Heart right ventricle (tissue), 16 donors: Measurements from ENCODE around the gene FANCG. TPM values are rescaled to one million over a fixed set of nuclear protein-coding genes. Genes with fewer than 3 reads are reported as not detected.

Source experiments
- ATAC-seq, 8 donors: fragments of 200-7000 bp; cut with Tn5 transposase; one replicate each; pipeline ENCODE4 v1.9.1; 2020; ENCODE audit warnings: mild to moderate bottlenecking in 8 of 8, moderate library complexity in 8 of 8, moderate number of reproducible peaks in 1 of 8
- DNase-seq, 2 donors: peaks; one replicate each; pipeline ENCODE4 v3.0.0-alpha.2; 2020
- H3K27ac ChIP-seq, 10 donors: fragments of 200-600 bp; sonication (generic) in 2 of 10; one replicate each; pipeline versions ENCODE4 v1.5.0 to v1.8.0; 2020 to 2022; ENCODE audit warnings: mild to moderate bottlenecking in 3 of 10
- H3K27me3 ChIP-seq, 7 donors: fragments of 200-600 bp; one replicate each; pipeline ENCODE4 v1.8.0; 2021 to 2022; ENCODE audit warnings: mild to moderate bottlenecking in 2 of 7
- H3K36me3 ChIP-seq, 9 donors: fragments of 200-600 bp; sonication (generic) in 1 of 9; one replicate each; pipeline versions ENCODE4 v1.5.0 to v1.8.0; 2020 to 2022; ENCODE audit warnings: mild to moderate bottlenecking in 2 of 9
- H3K4me1 ChIP-seq, 9 donors: fragments of 200-600 bp; sonication (generic) in 1 of 9; one replicate each; pipeline versions ENCODE4 v1.5.0 to v1.8.0; 2020 to 2022; ENCODE audit warnings: mild to moderate bottlenecking in 4 of 9
- H3K4me3 ChIP-seq, 10 donors: fragments of 200-600 bp; sonication (generic) in 2 of 10; one replicate each; pipeline versions ENCODE4 v1.5.0 to v1.8.0; 2020 to 2022; ENCODE audit warnings: mild to moderate bottlenecking in 7 of 10, moderate library complexity in 2 of 10
- H3K9me3 ChIP-seq, 11 donors: fragments of 200-600 bp in 10 of 11; sonication (generic) in 2 of 11; one replicate each; pipeline versions ENCODE4 v1.5.0 to v1.8.0; 2013 to 2022; ENCODE audit warnings: mild to moderate bottlenecking in 2 of 11, control low read depth in 1 of 11, moderate library complexity in 1 of 11
- WGBS, 2 donors: extraction: QIAGEN DNeasy Blood & Tissue Kit; methylation state at CpG; one replicate each; pipeline ENCODE4 v1.1.7; 2013; ENCODE audit warnings: inconsistent platforms in 1 of 2; 5-methylcytosine and 5-hydroxymethylcytosine counted together
- intact Hi-C, 10 donors: fragments of 100-400 bp; cut with DNase I; formaldehyde crosslinking; loops; one replicate each; pipeline versions ENCODE4 v1.11.1 to v1.14.2; 2022
- polyA plus RNA-seq, 2 donors: library from polyadenylated mRNA; stranded (reverse); fragments of 200-250 nt; gene quantifications; one replicate each; pipeline ENCODE4 v1.2.3, GENCODE V29; 2013
- total RNA-seq, 10 donors: library from RNA; stranded (reverse); fragmentation: NEBNext Ultra II Directional in 3 of 10; extraction: Animal tissue kit (Norgen Biotek cat#: 25700) in 3 of 10; gene quantifications; one replicate each; pipeline versions ENCODE4 v1.2.1 to v1.2.4, GENCODE V29; 2021 to 2023
- TF ChIP-seq, protein P1 (sequence below), 9 donors: fragments of 200-600 bp; sonication (generic) in 2 of 9; IDR thresholded peaks; one replicate each; pipeline versions ENCODE4 v1.5.0 to v1.8.0; 2021 to 2022; ENCODE audit warnings: antibody characterized with exemption in 9 of 9, mild to moderate bottlenecking in 5 of 9, moderate library complexity in 1 of 9
- donor health status: Arrhythmogenic right ventricular cardiomyopathy.
- donor health status: ischemic (EF 13 %, LVEDD 7.1; RV severe dilation, severe dysfunction).
- donor health status: healthy with polysubstance abuse.
- donor health status: DM: no; HTN: yes; CAD: no.
- donor health status: DM: no; HTN: no; CAD: no.
- donor health status: ischemic (EF 25% LVEDD 6.9; RV normal size, moderate dysfunction).
- donor health status: ischemic (EF 25% LVEDD 5.7; RV mildly dilated, moderate dysfunction).
- donor health status: healthy.
- donor health status: DM: yes; HTN: yes; CAD: no.
- donor health status: Ischemic cardiomyopathy.
- donor health status: ischemic (EF 35%, LVEDD 5.7; RV mildly dilated, moderate dysfunction).
- donor health status: nonischemic (EF 11% LVEDD 7.7; RV severe dilation, severe dysfunction).
- donor health status: DM: yes; HTN: yes; CAD: no.
- donor health status: PGD.
- donor health status: ischemic (EF 29% LVEDD 5.4; RV normal size, mild dysfunction).
- donor health status: nonischemic (EF 23%, LVEDD 6.1; RV moderate dilation, normal function).

FANCG gene
- total and polyA plus RNA-seq, 12 donors, result 2.6 to 9.8 (median 4.5) TPM

DNA sequence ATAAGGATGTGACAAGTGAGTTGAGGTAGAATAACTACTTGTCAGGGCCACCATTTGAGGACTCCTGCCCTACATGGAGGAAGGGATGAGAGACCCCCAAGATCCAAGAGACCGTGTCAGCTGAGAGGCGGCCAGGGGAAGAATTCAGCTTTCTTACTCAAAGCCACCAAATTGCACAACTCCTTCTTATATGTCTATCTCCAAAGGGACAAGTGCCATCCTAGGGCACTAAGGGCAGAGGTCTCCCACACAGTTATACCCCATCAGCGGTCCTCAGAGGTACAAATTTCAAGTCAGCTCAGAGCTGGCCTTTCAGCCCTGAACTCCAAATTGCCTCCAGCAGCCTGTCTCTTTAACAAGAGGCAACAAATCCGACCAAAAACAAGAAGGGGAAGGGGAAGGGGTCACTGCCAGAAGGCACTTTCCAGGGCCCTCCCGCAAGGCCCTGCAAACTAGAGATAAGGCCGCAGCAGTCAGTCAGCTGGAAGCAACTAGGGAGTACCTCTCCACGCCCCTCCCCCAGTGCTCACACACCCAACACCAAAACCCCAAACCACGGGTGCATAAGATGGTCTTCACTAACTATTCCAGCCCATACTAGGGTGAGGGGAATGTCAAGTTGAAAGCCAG is 29.3 kb upstream of the FANCG start:
- TF ChIP-seq, protein P1, sequence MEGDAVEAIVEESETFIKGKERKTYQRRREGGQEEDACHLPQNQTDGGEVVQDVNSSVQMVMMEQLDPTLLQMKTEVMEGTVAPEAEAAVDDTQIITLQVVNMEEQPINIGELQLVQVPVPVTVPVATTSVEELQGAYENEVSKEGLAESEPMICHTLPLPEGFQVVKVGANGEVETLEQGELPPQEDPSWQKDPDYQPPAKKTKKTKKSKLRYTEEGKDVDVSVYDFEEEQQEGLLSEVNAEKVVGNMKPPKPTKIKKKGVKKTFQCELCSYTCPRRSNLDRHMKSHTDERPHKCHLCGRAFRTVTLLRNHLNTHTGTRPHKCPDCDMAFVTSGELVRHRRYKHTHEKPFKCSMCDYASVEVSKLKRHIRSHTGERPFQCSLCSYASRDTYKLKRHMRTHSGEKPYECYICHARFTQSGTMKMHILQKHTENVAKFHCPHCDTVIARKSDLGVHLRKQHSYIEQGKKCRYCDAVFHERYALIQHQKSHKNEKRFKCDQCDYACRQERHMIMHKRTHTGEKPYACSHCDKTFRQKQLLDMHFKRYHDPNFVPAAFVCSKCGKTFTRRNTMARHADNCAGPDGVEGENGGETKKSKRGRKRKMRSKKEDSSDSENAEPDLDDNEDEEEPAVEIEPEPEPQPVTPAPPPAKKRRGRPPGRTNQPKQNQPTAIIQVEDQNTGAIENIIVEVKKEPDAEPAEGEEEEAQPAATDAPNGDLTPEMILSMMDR (IDR thresholded peaks at IDR 0.05), result no peak
- H3K27ac ChIP-seq, result no peak overlapping the region

DNA sequence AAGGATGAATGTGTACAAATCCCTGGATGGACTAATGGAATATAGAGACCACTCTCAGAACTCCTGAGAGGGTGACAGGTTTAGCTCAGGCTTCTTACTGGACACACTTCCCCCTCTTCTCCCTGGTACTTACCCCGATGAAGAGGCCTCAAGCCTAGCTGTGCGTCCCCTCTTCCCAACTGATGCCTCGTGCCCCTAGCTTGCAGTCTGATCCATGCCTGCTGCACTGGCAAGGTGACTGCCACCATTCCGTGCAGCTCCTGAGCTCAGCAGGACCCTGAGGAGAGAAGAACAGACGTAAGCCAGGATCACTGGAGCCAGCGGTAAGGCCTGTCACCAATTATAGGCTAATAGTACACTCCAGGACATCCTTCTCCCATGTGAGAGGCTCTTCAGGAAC is 28.7 kb upstream of the FANCG start:
- Histone ChIP-seq H3K27me3 (no peaks in the 10 kb centered on the region), H3K36me3 (peaks cover 0 to 52% (median 39%) of the 10 kb centered on the region in 9 donors), H3K4me1 (peaks cover 17 to 50% (median 34%) of the 10 kb centered on the region in 9 donors), H3K9me3 (no peaks in the 10 kb centered on the region), H3K27ac (no peak overlapping the region), H3K4me3 (no peak overlapping the region)
- WGBS, 2 donors, result 89 to 93% methylated on average over 6 of the region's 6 CpGs
- intact Hi-C loops, result loop anchor here in 1 of 10 donors (10.0 kb wide), 1 partner anchor 114 kb away; no protein-coding TSS in a partner anchor
- TF ChIP-seq, protein P1 (IDR thresholded peaks at IDR 0.05), result no peak
- ATAC-seq (no peak), DNase-seq (no peak)

More for the DNA sequence above, 29.3 kb upstream of the FANCG start:
- intact Hi-C loops, result loop anchor here in 1 of 10 donors (10.0 kb wide), 1 partner anchor 114 kb away; no protein-coding TSS in a partner anchor
- ATAC-seq (no peak), DNase-seq (no peak)
- Histone ChIP-seq H3K4me1 (peaks cover 17 to 50% (median 34%) of the 10 kb centered on the region in 9 donors), H3K36me3 (peaks cover 0 to 51% (median 39%) of the 10 kb centered on the region in 9 donors), H3K27me3 (no peaks in the 10 kb centered on the region), H3K9me3 (no peaks in the 10 kb centered on the region), H3K4me3 (no peak overlapping the region)
- 54 to 58% methylated on average over 8 of the region's 8 CpGs for WGBS, 2 donors

GRCh38 chr9:35107297-35108290 is 27.9 kb upstream of the FANCG start:
- WGBS, 2 donors, result 83 to 84% methylated on average over 18 of the region's 18 CpGs
- TF ChIP-seq, protein P1 (IDR thresholded peaks at IDR 0.05), result no peak
- ATAC-seq, result no peak

GRCh38 chr9:35106343-35106730 is 26.6 kb upstream of the FANCG start:
- Histone ChIP-seq H3K27me3 (no peaks in the 10 kb centered on the region), H3K4me1 (peaks cover 10 to 47% (median 39%) of the 10 kb centered on the region in 9 donors), H3K27ac (no peak overlapping the region), H3K36me3 (peaks cover 0 to 56% (median 39%) of the 10 kb centered on the region in 9 donors), H3K9me3 (no peaks in the 10 kb centered on the region), H3K4me3 (no peak overlapping the region)
- ATAC-seq (no peak), DNase-seq (no peak)
- WGBS, 2 donors, result 92 to 93% methylated on average over 7 of the region's 7 CpGs
- intact Hi-C loops, result loop anchor here in 1 of 10 donors (10.0 kb wide), 1 partner anchor 112 kb away; no protein-coding TSS in a partner anchor
- TF ChIP-seq, protein P1 (IDR thresholded peaks at IDR 0.05), result no peak

More at GRCh38 chr9:35107297-35108290, 27.9 kb upstream of the FANCG start:
- Histone ChIP-seq H3K9me3 (no peaks in the 10 kb centered on the region), H3K27me3 (no peaks in the 10 kb centered on the region), H3K36me3 (peaks cover 0 to 52% (median 39%) of the 10 kb centered on the region in 9 donors), H3K27ac (no peak overlapping the region), H3K4me1 (peaks cover 17 to 44% (median 36%) of the 10 kb centered on the region in 9 donors), H3K4me3 (no peak overlapping the region)
- intact Hi-C loops, result loop anchor here in 1 of 10 donors (10.0 kb wide), 1 partner anchor 113 kb away; no protein-coding TSS in a partner anchor
- no peak for DNase-seq
